ENCODE results near the gene PLCL1.

PLCL1 gene

GRCh38 chr2:197804049-197804757 is at the start of gene PLCL1:
Gene PLCL1 (plus strand): TSS chr2:197804593.
- DNase-seq (ENCODE audit: low read depth in 2 of 3, low spot score in 1 of 3) = peak; percentile 84 to 88 (median 87)

- no peak for DNase-seq (ENCODE audit: low read depth in 2 of 3, low spot score in 1 of 3)
Measured at GRCh38 chr2:197759013-197759412, 45.4 kb upstream of the PLCL1 start.

GRCh38 chr2:197759625-197760292 is 44.6 kb upstream of the PLCL1 start:
- no peak for DNase-seq (ENCODE audit: low read depth in 2 of 3, low spot score in 1 of 3)

GRCh38 chr2:197760293-197760657 is 44.1 kb upstream of the PLCL1 start:
- no peak for DNase-seq (ENCODE audit: low read depth in 2 of 3, low spot score in 1 of 3)

GRCh38 chr2:197777823-197778407 is 26.5 kb upstream of the PLCL1 start:
- DNase-seq (ENCODE audit: low read depth in 2 of 3, low spot score in 1 of 3) = peak in 1 of 3 donors; percentile 37

- no peak for DNase-seq (ENCODE audit: low read depth in 2 of 3, low spot score in 1 of 3)
Measured at GRCh38 chr2:197779261-197779660, 25.1 kb upstream of the PLCL1 start.

- DNase-seq (ENCODE audit: low read depth in 2 of 3, low spot score in 1 of 3) = no peak
Measured at GRCh38 chr2:197782126-197782525, 22.3 kb upstream of the PLCL1 start.

- DNase-seq (ENCODE audit: low read depth in 2 of 3, low spot score in 1 of 3) = no peak
Measured at GRCh38 chr2:197784956-197785941, 19.1 kb upstream of the PLCL1 start, which contains the start of gene BOLL. Gene BOLL (minus strand): TSS chr2:197785319. CDS start chr2:197781850, 3,469 bp downstream.

- DNase-seq (ENCODE audit: low read depth in 2 of 3, low spot score in 1 of 3) = peak; percentile 57 to 67 (median 58)
Measured at GRCh38 chr2:197786010-197786877, 18.1 kb upstream of the PLCL1 start.

- no peak for DNase-seq (ENCODE audit: low read depth in 2 of 3, low spot score in 1 of 3)
Measured at GRCh38 chr2:197793456-197793855, 10.9 kb upstream of the PLCL1 start.

- no peak for DNase-seq (ENCODE audit: low read depth in 2 of 3, low spot score in 1 of 3)
Measured at GRCh38 chr2:197795277-197795676, 9.1 kb upstream of the PLCL1 start.

- DNase-seq (ENCODE audit: low read depth in 2 of 3, low spot score in 1 of 3) = no peak
Measured at GRCh38 chr2:197798187-197798586, 6.2 kb upstream of the PLCL1 start.

- DNase-seq (ENCODE audit: low read depth in 2 of 3, low spot score in 1 of 3) = no peak
Measured at GRCh38 chr2:197799068-197799467, 5.3 kb upstream of the PLCL1 start.

GRCh38 chr2:197800091-197800490 is 4.3 kb upstream of the PLCL1 start:
- DNase-seq (ENCODE audit: low read depth in 2 of 3, low spot score in 1 of 3) = no peak

- DNase-seq (ENCODE audit: low read depth in 2 of 3, low spot score in 1 of 3) = no peak
Measured at GRCh38 chr2:197801033-197801432, 3.4 kb upstream of the PLCL1 start.

- DNase-seq (ENCODE audit: low read depth in 2 of 3, low spot score in 1 of 3) = no peak
Measured at GRCh38 chr2:197803033-197803444, 1.4 kb upstream of the PLCL1 start.

- DNase-seq (ENCODE audit: low read depth in 2 of 3, low spot score in 1 of 3) = no peak
Measured at GRCh38 chr2:197804758-197805714, 643 bp downstream of the PLCL1 start.

- DNase-seq (ENCODE audit: low read depth in 2 of 3, low spot score in 1 of 3) = no peak
Measured at GRCh38 chr2:197805715-197806633, 1.6 kb downstream of the PLCL1 start.
